GM10266 (cell line): ENCODE results near the gene SLC39A5.

Experiments used
- DNase-seq: peaks from one replicate; pipeline ENCODE4 v3.0.0; 2012; ENCODE audit errors: extremely low spot score
- TF ChIP-seq, protein P1 (sequence below): IDR thresholded peaks from 2 replicates; pipeline ENCODE4 v1.5.1; 2012; ENCODE audit warnings: mild to moderate bottlenecking, low read depth; ENCODE audit not compliant: control insufficient read depth, insufficient read depth; ENCODE audit errors: missing control alignments

SLC39A5 gene

DNA sequence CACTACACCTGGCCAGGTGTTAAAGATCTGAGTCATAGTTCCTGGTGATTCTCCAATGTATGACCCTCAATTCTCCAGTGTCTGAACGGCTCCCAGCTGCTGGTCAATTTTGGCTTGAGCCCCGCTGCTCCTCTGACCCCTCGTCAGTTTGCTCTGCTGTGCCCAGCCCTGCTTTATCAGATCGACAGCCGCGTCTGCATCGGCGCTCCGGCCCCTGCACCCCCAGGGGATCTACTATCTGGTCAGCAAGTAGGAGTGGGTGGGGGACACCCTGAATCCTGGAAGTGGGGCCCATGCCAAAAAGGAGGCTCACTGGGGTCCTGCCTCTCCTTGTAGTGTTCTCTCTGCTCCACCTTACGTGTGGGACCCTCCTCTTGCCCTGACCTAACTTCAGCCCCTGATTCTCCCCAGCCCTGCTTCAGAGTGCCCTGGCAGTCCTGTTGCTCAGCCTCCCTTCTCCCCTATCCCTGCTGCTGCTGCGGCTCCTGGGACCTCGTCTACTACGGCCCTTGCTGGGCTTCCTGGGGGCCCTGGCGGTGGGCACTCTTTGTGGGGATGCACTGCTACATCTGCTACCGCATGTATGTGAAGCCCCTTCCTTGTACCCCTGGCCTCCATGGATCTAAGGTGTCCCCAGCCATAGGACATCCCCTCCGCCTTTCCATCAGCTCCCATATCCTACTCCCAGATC lies 5.0 kb downstream of the SLC39A5 start:
- DNase-seq: no peak
- TF ChIP-seq, protein P1, sequence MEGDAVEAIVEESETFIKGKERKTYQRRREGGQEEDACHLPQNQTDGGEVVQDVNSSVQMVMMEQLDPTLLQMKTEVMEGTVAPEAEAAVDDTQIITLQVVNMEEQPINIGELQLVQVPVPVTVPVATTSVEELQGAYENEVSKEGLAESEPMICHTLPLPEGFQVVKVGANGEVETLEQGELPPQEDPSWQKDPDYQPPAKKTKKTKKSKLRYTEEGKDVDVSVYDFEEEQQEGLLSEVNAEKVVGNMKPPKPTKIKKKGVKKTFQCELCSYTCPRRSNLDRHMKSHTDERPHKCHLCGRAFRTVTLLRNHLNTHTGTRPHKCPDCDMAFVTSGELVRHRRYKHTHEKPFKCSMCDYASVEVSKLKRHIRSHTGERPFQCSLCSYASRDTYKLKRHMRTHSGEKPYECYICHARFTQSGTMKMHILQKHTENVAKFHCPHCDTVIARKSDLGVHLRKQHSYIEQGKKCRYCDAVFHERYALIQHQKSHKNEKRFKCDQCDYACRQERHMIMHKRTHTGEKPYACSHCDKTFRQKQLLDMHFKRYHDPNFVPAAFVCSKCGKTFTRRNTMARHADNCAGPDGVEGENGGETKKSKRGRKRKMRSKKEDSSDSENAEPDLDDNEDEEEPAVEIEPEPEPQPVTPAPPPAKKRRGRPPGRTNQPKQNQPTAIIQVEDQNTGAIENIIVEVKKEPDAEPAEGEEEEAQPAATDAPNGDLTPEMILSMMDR: no peak

DNA sequence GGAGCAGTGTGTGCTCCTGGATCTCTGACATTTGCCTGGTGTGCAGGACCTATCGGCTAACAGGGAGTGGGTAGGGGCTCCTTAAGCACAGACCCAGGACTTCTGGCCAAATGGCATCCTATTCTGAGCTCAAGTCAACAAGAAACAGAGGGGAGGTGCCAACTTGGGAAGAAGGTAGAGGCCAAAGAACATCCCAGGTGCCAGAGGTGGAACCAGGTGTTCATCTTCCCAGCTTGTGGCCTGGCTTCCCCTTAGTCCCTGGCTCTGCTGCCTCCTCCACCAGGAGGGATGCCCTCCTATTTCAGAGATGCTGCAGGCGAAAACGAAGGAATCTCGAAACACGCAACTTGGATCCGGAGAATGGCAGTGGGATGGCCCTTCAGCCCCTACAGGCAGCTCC lies 6.2 kb downstream of the SLC39A5 start:
- TF ChIP-seq, protein P1: no peak
- no peak for DNase-seq

DNA sequence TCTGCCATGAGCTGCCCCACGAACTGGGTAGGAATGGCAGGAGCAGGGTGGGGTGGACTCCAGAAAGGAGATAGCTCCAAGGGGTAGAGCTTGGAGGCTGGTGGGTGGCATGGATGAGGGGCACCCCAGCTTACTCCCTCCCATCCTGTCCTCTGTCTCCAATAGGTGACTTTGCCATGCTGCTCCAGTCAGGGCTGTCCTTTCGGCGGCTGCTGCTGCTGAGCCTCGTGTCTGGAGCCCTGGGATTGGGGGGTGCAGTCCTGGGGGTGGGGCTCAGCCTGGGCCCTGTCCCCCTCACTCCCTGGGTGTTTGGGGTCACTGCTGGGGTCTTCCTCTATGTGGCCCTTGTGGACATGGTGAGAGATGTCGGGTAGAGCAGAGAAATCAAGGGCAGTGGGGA lies 7.1 kb downstream of the SLC39A5 start:
- TF ChIP-seq, protein P1: no peak

GRCh38 chr12:56237552-56237951 lies 7.7 kb downstream of the SLC39A5 start:
- TF ChIP-seq, protein P1: no peak
- no peak for DNase-seq

More for the DNA sequence above, 7.1 kb downstream of the SLC39A5 start:
- DNase-seq: no peak

DNA sequence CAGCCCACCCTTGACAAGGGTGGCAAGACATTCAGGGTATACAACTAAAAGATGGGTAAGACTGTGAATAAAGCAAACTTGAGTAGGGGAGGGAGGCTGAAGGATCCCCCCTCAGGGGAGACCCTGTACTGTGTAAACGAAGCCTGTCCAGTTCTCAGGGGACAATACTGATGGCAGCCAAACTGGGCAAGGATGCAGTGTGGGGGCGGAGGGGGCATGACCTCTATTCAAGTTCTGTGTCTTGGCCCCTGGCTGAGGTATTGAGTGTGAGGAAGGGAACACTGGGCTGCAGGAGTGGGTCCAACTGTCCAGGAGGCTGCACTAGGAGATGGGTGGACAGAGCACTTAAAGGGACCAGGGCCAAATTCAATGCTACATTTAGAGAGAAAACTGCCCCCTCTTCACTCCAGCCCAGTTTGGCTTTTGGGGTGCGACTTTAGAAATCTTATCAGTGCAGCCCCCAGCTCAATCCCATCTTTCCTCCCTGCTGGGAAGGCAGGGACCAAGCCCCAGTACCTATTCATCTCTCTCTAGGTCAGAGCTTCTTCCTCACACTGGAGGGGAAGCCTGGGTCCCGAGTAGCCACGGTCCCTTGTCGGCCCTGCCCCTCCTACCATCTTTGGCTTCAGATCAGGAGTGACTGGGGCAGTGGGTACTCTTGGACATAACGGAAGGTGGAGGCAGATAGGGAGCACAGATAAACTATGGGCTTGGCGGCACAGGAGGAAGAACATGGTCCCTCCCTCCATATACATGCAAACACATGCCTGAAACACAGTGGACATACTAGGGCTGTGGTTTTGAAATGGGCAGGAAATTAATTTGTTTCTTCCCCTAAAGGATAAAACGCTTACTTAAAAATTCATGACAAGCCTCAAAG lies 11.8 kb downstream of the SLC39A5 start:
- TF ChIP-seq, protein P1: no peak
- DNase-seq: no peak

DNA sequence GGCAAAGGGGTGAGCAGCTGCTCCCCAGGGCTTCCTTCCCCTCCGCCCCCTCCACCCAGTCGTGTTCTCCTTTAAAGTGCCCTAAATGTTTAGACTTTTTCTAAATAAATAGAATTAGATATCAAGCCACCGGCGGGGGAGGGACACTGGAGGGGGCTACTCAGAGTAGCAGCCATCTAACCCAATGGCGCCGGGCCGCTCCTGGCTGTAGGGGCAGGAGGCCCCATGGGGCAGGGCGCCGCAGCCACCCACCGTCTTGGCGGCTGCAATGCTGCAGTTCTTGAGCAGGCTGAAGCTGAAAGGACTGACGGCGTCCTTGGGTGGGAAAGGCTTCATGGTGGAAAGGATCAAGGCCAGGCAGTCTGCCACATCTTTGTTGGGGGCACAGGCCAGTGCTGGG lies 13.1 kb downstream of the SLC39A5 start:
- no peak for DNase-seq
- TF ChIP-seq, protein P1: no peak

DNA sequence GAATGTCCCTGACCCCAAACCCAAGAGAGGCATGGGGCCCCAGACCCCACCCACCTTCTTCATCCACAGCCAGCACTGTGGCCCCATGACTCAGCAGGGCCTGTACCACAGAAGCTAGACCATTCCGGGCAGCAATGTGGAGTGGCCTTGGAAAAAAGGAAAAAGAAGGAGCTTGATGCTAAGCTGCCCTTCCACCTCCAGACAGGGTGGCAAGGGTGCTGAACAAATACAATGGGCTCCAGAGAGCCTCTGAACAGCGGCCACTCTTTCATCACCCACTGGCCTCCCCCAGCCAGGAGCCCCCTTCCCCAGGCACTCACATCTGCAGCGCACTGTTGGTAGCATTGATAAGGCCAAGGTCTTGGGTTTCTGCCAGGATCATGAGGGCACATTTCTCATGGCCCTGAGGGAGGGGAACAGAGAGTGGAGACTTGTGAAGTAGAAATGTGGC lies 13.9 kb downstream of the SLC39A5 start:
- no peak for DNase-seq
- TF ChIP-seq, protein P1: no peak
